Endothelial cell of umbilical vein (primary cell): Measurements from ENCODE around the gene ATP8A2. TPM values are rescaled to one million over a fixed set of nuclear protein-coding genes. Genes with fewer than 3 reads are reported as not detected.

Experiments used
- BruUV-seq: library from RNA; stranded (reverse); fragments of 400-500 nt; replicated peaks from 2 replicates; lab custom pipeline; 2021; lab: Mats Ljungman, UMichigan
- CTCF ChIA-PET: fragments of 300-600, 350-600 bp; sonication (Branson Sonifier 250); formaldehyde crosslinking; loops from one replicate; lab custom pipeline; 2021; ENCODE audit warnings: antibody characterized with exemption, inconsistent platforms; lab: Charles Lee
- POLR2A ChIA-PET: fragments of 300-600, 350-600 bp; sonication (Branson Sonifier 250); formaldehyde crosslinking; loops from one replicate; lab custom pipeline; 2021; ENCODE audit warnings: antibody characterized with exemption, inconsistent platforms; lab: Charles Lee
- DNase-seq: peaks from one replicate; pipeline ENCODE4 v3.0.0-alpha.2; 2011; ENCODE audit warnings: low read depth, low spot score
- FAIRE-seq: peaks from 2 replicates; lab custom pipeline; 2011; peaks lifted over from hg19 to GRCh38; lab: Jason Lieb, UNC
- H2AFZ ChIP-seq: 2 replicates; pipeline ENCODE4 v1.6.0; 2012; ENCODE audit warnings: low read depth, low read length, control low read depth, inconsistent platforms
- H3K27ac ChIP-seq: 2 replicates; pipeline ENCODE4 v1.5.1; 2011; ENCODE audit warnings: low read depth, mild to moderate bottlenecking, control low read depth, low read length, moderate library complexity; ENCODE audit not compliant: insufficient read depth
- H3K27me3 ChIP-seq, 2 experiments: 2 replicates each; pipeline versions ENCODE4 v1.6.0 to v1.6.1; 2011; ENCODE audit warnings: low read length in 2 of 2, mixed read lengths in 1 of 2; ENCODE audit not compliant: control insufficient read depth in 2 of 2, insufficient read depth in 2 of 2
- H3K36me3 ChIP-seq, 2 experiments: 2 replicates in 1 of 2; 3 replicates in 1 of 2; pipeline ENCODE4 v1.5.1; 2011; ENCODE audit warnings: low read length in 2 of 2, mild to moderate bottlenecking in 1 of 2, moderate library complexity in 1 of 2; ENCODE audit not compliant: control insufficient read depth in 2 of 2, insufficient read depth in 2 of 2; ENCODE audit errors: extremely low read depth in 1 of 2
- H3K4me1 ChIP-seq: 3 replicates; pipeline ENCODE4 v1.5.1; 2011; ENCODE audit warnings: mild to moderate bottlenecking, low read length; ENCODE audit not compliant: control insufficient read depth, insufficient read depth; ENCODE audit errors: extremely low read depth
- H3K4me2 ChIP-seq: 2 replicates; pipeline ENCODE4 v1.6.1; 2011; ENCODE audit warnings: low read length, control low read depth, mixed read lengths; ENCODE audit not compliant: insufficient read depth
- H3K4me3 ChIP-seq, 3 experiments: fragments of 200-600 bp in 1 of 3; sonication (generic), shearing (Covaris generic) in 1 of 3; replicated peaks in 1 of 3; 2 replicates each; pipeline ENCODE4 v1.5.1; 2011 to 2016; ENCODE audit warnings: control low read depth in 3 of 3, low read length in 3 of 3, mild to moderate bottlenecking in 2 of 3, inconsistent platforms in 1 of 3, low read depth in 1 of 3, moderate library complexity in 1 of 3; ENCODE audit not compliant: insufficient read depth in 1 of 3
- H3K79me2 ChIP-seq: 2 replicates; pipeline ENCODE4 v1.6.0; 2012; ENCODE audit warnings: low read length, inconsistent platforms; ENCODE audit not compliant: control insufficient read depth, insufficient read depth
- H3K9ac ChIP-seq: replicated peaks from 2 replicates; pipeline ENCODE3; 2011; ENCODE audit warnings: low read length, control low read depth; ENCODE audit not compliant: insufficient read depth; ENCODE audit errors: extremely low read depth
- H3K9me1 ChIP-seq: replicated peaks from 3 replicates; pipeline ENCODE4 v1.6.0; 2011; ENCODE audit warnings: mild to moderate bottlenecking, low read length; ENCODE audit not compliant: control insufficient read depth, insufficient read depth; ENCODE audit errors: extremely low read depth
- H3K9me3 ChIP-seq: replicated peaks from 2 replicates; pipeline ENCODE4 v1.5.1; 2012; ENCODE audit warnings: low read length, inconsistent platforms; ENCODE audit not compliant: control insufficient read depth, insufficient read depth
- H4K20me1 ChIP-seq: replicated peaks from 2 replicates; pipeline ENCODE3; 2011; ENCODE audit warnings: mild to moderate bottlenecking, low read length; ENCODE audit not compliant: control insufficient read depth, insufficient read depth; ENCODE audit errors: extremely low read depth
- MYC ChIP-seq: IDR thresholded peaks from one replicate; pipeline ENCODE4 v1.6.1; 2011; ENCODE audit warnings: mild to moderate bottlenecking, low read depth, low read length
- POLR2A ChIP-seq: IDR thresholded peaks from 2 replicates; pipeline ENCODE4 v1.6.1; 2012; ENCODE audit warnings: low read depth, mild to moderate bottlenecking, control low read depth, low read length
- dilution Hi-C: fragments of 300-500 bp; cut with MboI; formaldehyde crosslinking; loops from one replicate; pipeline ENCODE4 v1.15.0; 2019; ENCODE audit warnings: low sequenced_read_pairs; ENCODE audit not compliant: extremely low pct_ligation_motif_present
- intact Hi-C: fragments of 100-400 bp; cut with micrococcal nuclease; formaldehyde crosslinking; loops from one replicate; pipeline ENCODE4 v1.10.0; 2022
- polyA plus RNA-seq, 4 experiments: library from polyadenylated mRNA; depleted of rRNA in 3 of 4; stranded (reverse) in 3 of 4; unstranded in 1 of 4; fragments of >200 nt; gene quantifications; 2 replicates each; pipeline versions ENCODE4 v1.2.1 to v1.2.3, GENCODE V29; 2011 to 2012; ENCODE audit warnings: missing spikeins in 1 of 4
- total RNA-seq: library from RNA; stranded (reverse); gene quantifications from 2 replicates; pipeline ENCODE4 v1.2.3, GENCODE V29; 2021
- TF ChIP-seq, protein P1 (sequence below), 2 donors: IDR thresholded peaks; 1 replicate in 1 of 2; 2 replicates in 1 of 2; pipeline ENCODE4 v1.5.1; 2011; ENCODE audit warnings: low read length in 2 of 2, mild to moderate bottlenecking in 2 of 2, moderate library complexity in 2 of 2, control low read depth in 1 of 2, inconsistent platforms in 1 of 2, low read depth in 1 of 2; ENCODE audit not compliant: insufficient read depth in 1 of 2; ENCODE audit errors: extremely low read depth in 1 of 2
- TF ChIP-seq, protein P2 (sequence below): IDR thresholded peaks from 2 replicates; pipeline ENCODE4 v1.6.1; 2011; ENCODE audit not compliant: insufficient read depth, insufficient read length

The ATP8A2 gene
- total and polyA plus RNA-seq, 2 donors (not counting 3 experiments of a cell fraction or from before 2014, with no cell fraction given): 0.11 to 0.49 TPM

DNA sequence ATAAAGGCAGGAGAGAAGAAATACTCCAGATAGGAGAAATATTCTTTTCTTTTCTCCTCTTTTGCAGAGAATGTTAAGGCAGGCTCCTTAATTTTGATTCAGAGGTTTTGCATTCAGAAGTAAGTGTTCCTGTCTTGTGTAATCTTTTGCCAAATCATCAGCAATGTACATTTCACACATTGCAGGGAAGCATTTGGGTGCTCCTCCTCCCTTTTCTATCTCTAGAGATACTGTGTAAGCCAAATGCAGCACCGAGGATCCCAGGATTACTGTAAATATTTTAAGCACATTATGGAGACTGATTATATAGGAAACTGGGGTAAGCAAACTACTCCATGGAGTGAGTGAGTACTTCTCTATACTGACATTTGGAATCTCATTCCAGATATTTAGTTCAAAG lies 7.2 kb downstream of the ATP8A2 start:
- H3K27me3 ChIP-seq: peaks cover 17 to 21% of the 10 kb centered on the region in 2 experiments
- H3K9me1 ChIP-seq: no peaks in the 10 kb centered on the region
- no peak overlapping the region for H3K4me3 ChIP-seq
- CTCF ChIA-PET: no interaction called here
- no peak overlapping the region for H3K9ac ChIP-seq
- H3K36me3 ChIP-seq: no peaks in the 10 kb centered on the region
- intact Hi-C loops: no loop called here
- H4K20me1 ChIP-seq: no peaks in the 10 kb centered on the region
- H3K4me2 ChIP-seq: no peak overlapping the region
- TF ChIP-seq MYC (no peak), POLR2A (no peak)
- TF ChIP-seq, protein P1, sequence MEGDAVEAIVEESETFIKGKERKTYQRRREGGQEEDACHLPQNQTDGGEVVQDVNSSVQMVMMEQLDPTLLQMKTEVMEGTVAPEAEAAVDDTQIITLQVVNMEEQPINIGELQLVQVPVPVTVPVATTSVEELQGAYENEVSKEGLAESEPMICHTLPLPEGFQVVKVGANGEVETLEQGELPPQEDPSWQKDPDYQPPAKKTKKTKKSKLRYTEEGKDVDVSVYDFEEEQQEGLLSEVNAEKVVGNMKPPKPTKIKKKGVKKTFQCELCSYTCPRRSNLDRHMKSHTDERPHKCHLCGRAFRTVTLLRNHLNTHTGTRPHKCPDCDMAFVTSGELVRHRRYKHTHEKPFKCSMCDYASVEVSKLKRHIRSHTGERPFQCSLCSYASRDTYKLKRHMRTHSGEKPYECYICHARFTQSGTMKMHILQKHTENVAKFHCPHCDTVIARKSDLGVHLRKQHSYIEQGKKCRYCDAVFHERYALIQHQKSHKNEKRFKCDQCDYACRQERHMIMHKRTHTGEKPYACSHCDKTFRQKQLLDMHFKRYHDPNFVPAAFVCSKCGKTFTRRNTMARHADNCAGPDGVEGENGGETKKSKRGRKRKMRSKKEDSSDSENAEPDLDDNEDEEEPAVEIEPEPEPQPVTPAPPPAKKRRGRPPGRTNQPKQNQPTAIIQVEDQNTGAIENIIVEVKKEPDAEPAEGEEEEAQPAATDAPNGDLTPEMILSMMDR (IDR thresholded peaks at IDR 0.05; ENCODE audit: extremely low read depth in 1 of 2, insufficient read depth in 1 of 2, low read depth in 1 of 2, low read length in 2 of 2): no peak
- BruUV-seq: no TSS peak
- DNase-seq (no peak), FAIRE-seq (no peak)
- H2AFZ ChIP-seq: no peak overlapping the region
- no peak overlapping the region for H3K27ac ChIP-seq
- no peaks in the 10 kb centered on the region for H3K79me2 ChIP-seq
- no peaks in the 10 kb centered on the region for H3K9me3 ChIP-seq
- H3K4me1 ChIP-seq: no peaks in the 10 kb centered on the region
- POLR2A ChIA-PET: no interaction called here
- dilution Hi-C loops: no loop called here

DNA sequence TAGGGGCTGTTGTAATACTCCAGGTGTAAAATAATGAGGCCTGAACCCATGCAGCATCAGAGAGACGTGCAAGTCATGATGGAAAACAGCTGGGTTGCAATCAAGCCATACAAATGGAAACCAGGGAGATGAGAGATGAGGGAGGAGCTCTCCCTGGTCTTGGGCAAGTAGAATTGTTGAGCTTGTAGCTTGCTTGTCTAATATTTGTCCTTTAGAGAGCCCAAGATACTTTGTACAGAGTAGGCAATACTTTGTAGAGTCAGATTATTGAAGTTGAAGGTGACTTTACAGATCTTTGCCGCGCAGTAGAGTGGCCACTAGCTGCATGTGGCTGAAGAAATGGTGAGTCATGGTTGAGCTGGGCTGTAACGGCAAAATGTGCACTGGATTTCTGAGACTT lies 8.3 kb downstream of the ATP8A2 start:
- TF ChIP-seq, protein P2, sequence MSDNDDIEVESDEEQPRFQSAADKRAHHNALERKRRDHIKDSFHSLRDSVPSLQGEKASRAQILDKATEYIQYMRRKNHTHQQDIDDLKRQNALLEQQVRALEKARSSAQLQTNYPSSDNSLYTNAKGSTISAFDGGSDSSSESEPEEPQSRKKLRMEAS: no peak
- TF ChIP-seq POLR2A (no peak), MYC (no peak)
- TF ChIP-seq, protein P1 (IDR thresholded peaks at IDR 0.05; ENCODE audit: extremely low read depth in 1 of 2, insufficient read depth in 1 of 2, low read depth in 1 of 2, low read length in 2 of 2): no peak
- peaks cover 14 to 20% of the 10 kb centered on the region in 2 experiments for H3K27me3 ChIP-seq
- no peaks in the 10 kb centered on the region for H3K9me3 ChIP-seq
- no peak overlapping the region for H2AFZ ChIP-seq
- intact Hi-C loops: no loop called here
- dilution Hi-C loops: no loop called here
- BruUV-seq: no TSS peak
- H4K20me1 ChIP-seq: no peaks in the 10 kb centered on the region
- no peak overlapping the region for H3K27ac ChIP-seq
- H3K79me2 ChIP-seq: no peaks in the 10 kb centered on the region
- CTCF ChIA-PET: no interaction called here
- no peak overlapping the region for H3K9ac ChIP-seq
- H3K4me3 ChIP-seq: no peak overlapping the region
- no peaks in the 10 kb centered on the region for H3K36me3 ChIP-seq
- POLR2A ChIA-PET: no interaction called here
- DNase-seq (no peak), FAIRE-seq (no peak)
- no peaks in the 10 kb centered on the region for H3K9me1 ChIP-seq
- no peak overlapping the region for H3K4me2 ChIP-seq
- H3K4me1 ChIP-seq: no peaks in the 10 kb centered on the region
